OCI-LY1 (cell line): ENCODE measurements around the gene SELENOI.
"Not testable (repeated sequence)": the region's sequence is repeated elsewhere in the genome, so short reads cannot be mapped to it uniquely, and the experiment has no call there.

Experiments used
- H2AFZ ChIP-seq: fragments of 200-600 bp; sonication (generic), shearing (Covaris generic); 2 replicates; pipeline ENCODE4 v1.6.0; 2014; ENCODE audit warnings: antibody characterized with exemption, mild to moderate bottlenecking, low read length
- H3F3A ChIP-seq: fragments of 200-600 bp; sonication (generic), shearing (Covaris generic); 2 replicates; pipeline ENCODE4 v1.6.0; 2014; ENCODE audit warnings: mild to moderate bottlenecking, antibody characterized with exemption, low read length, moderate library complexity; ENCODE audit not compliant: insufficient read depth
- H3K27ac ChIP-seq: fragments of 200-600 bp; sonication (generic); 2 replicates; pipeline ENCODE4 v1.5.1; 2014; ENCODE audit warnings: low read length, mixed run types, mild to moderate bottlenecking, low read depth; ENCODE audit not compliant: poor library complexity, severe bottlenecking
- H3K27me3 ChIP-seq: fragments of 200-600 bp; sonication (generic); 2 replicates; pipeline ENCODE4 v1.6.0; 2014; ENCODE audit warnings: antibody characterized with exemption, mild to moderate bottlenecking, low read length, moderate library complexity; ENCODE audit not compliant: insufficient read depth
- H3K36me3 ChIP-seq: fragments of 200-600 bp; sonication (generic); 2 replicates; pipeline ENCODE4 v1.6.1; 2014; ENCODE audit warnings: mild to moderate bottlenecking, antibody characterized with exemption, low read length, moderate library complexity, mixed read lengths; ENCODE audit not compliant: insufficient read depth
- H3K4me1 ChIP-seq: fragments of 200-600 bp; sonication (generic); 2 replicates; pipeline ENCODE4 v1.5.1; 2014; ENCODE audit warnings: mild to moderate bottlenecking, low read length, moderate library complexity; ENCODE audit not compliant: insufficient read depth, severe bottlenecking
- H3K4me2 ChIP-seq: fragments of 200-600 bp; sonication (generic), shearing (Covaris generic); 2 replicates; pipeline ENCODE4 v1.6.1; 2014; ENCODE audit warnings: low read length
- H3K4me3 ChIP-seq: fragments of 200-600 bp; sonication (generic); 2 replicates; pipeline ENCODE4 v1.5.1; 2014; ENCODE audit warnings: low read length, low read depth, mild to moderate bottlenecking, mixed read lengths; ENCODE audit not compliant: poor library complexity, severe bottlenecking
- H3K79me2 ChIP-seq: fragments of 200-600 bp; shearing (Covaris generic); 2 replicates; pipeline ENCODE4 v1.6.1; 2016; ENCODE audit warnings: mixed run types, low read length, mixed read lengths; ENCODE audit not compliant: insufficient read depth
- H3K9ac ChIP-seq: fragments of 200-600 bp; sonication (generic), shearing (Covaris generic); 2 replicates; pipeline ENCODE4 v1.6.1; 2014; ENCODE audit warnings: mild to moderate bottlenecking, low read length, mixed read lengths
- H3K9me2 ChIP-seq: fragments of 200-600 bp; sonication (generic), shearing (Covaris generic); 2 replicates; pipeline ENCODE4 v1.6.1; 2014; ENCODE audit warnings: low read depth, mild to moderate bottlenecking, low read length, mixed read lengths
- H3K9me3 ChIP-seq: fragments of 200-600 bp; shearing (Covaris generic); 2 replicates; pipeline ENCODE4 v1.6.1; 2014; ENCODE audit warnings: low read length, mixed read lengths
- H4K20me1 ChIP-seq: fragments of 200-600 bp; sonication (generic), shearing (Covaris generic); 2 replicates; pipeline ENCODE4 v1.6.0; 2016; ENCODE audit warnings: mild to moderate bottlenecking, low read length; ENCODE audit not compliant: insufficient read depth
- EZH2 ChIP-seq: fragments of 200-600 bp; sonication (generic), shearing (Covaris generic); IDR thresholded peaks from 2 replicates; pipeline ENCODE4 v1.8.0; 2017; ENCODE audit warnings: borderline replicate concordance, mixed run types, mild to moderate bottlenecking, antibody characterized with exemption, low read length, moderate library complexity, mixed read lengths
- TF ChIP-seq, protein P1 (sequence below): fragments of 200-600 bp; sonication (generic), shearing (Covaris generic); IDR thresholded peaks from 2 replicates; pipeline ENCODE4 v1.5.1; 2017; ENCODE audit warnings: mild to moderate bottlenecking, antibody characterized with exemption, low read length, moderate library complexity, mixed read lengths

Gene SELENOI

DNA sequence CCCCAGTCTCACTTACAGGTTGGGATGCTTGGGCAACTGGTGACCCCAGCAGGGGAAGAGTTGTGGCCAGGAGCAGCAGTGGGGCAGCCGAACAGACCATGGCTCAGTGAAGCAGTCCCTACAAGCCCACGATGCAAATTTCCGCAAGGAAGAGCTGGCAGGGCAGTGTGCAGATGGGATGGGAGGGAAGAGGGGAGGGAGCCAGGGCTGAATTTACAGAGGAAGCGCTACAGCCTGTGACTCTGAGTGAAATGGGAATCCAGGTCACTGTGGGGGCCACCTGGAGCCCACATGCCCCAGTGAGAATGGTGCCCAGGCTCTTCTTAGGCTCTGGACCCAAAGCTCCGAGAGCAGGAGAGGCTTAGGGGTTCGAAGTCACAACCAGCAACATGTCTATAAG is 27.0 kb upstream of the SELENOI start:
- no peaks in the 10 kb centered on the region for H3K79me2 ChIP-seq
- H3K36me3 ChIP-seq: no peaks in the 10 kb centered on the region
- H3K9me2 ChIP-seq: no peaks in the 10 kb centered on the region
- no peaks in the 10 kb centered on the region for H4K20me1 ChIP-seq
- H2AFZ ChIP-seq: no peak overlapping the region
- no peak for TF ChIP-seq EZH2
- TF ChIP-seq, protein P1, sequence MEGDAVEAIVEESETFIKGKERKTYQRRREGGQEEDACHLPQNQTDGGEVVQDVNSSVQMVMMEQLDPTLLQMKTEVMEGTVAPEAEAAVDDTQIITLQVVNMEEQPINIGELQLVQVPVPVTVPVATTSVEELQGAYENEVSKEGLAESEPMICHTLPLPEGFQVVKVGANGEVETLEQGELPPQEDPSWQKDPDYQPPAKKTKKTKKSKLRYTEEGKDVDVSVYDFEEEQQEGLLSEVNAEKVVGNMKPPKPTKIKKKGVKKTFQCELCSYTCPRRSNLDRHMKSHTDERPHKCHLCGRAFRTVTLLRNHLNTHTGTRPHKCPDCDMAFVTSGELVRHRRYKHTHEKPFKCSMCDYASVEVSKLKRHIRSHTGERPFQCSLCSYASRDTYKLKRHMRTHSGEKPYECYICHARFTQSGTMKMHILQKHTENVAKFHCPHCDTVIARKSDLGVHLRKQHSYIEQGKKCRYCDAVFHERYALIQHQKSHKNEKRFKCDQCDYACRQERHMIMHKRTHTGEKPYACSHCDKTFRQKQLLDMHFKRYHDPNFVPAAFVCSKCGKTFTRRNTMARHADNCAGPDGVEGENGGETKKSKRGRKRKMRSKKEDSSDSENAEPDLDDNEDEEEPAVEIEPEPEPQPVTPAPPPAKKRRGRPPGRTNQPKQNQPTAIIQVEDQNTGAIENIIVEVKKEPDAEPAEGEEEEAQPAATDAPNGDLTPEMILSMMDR: no peak
- H3K27ac ChIP-seq: no peak overlapping the region
- no peaks in the 10 kb centered on the region for H3F3A ChIP-seq
- no peak overlapping the region for H3K4me2 ChIP-seq
- H3K27me3 ChIP-seq: peaks cover 10% of the 10 kb centered on the region; the same call in 1 of the 2 replicates
- H3K9me3 ChIP-seq: no peaks in the 10 kb centered on the region
- no peaks in the 10 kb centered on the region for H3K4me1 ChIP-seq
- H3K4me3 ChIP-seq: no peak overlapping the region
- no peak overlapping the region for H3K9ac ChIP-seq

DNA sequence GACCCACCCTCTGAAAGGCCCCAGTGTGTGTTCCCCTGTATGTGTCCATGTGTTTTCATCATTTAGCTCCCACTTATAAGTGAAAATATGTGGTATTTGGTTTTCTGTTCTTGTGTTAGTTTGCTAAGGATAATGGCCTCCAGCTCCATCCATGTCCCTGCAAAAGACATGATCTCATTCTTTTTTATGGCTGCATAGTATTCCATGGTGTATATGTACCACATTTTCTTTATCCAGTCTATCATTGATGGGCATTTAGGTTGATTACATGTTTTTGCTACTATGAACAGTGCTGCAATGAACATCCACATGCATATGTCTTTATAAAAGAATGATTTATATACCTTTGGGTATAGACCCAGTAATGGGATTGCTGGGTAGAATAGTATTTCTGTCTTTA is 21.5 kb upstream of the SELENOI start:
- not testable (repeated sequence) for H3F3A ChIP-seq, H3K27ac ChIP-seq, H3K79me2 ChIP-seq, H3K4me3 ChIP-seq, H3K9ac ChIP-seq, H3K4me1 ChIP-seq, H4K20me1 ChIP-seq, H2AFZ ChIP-seq, H3K36me3 ChIP-seq, H3K27me3 ChIP-seq, H3K9me3 ChIP-seq, H3K9me2 ChIP-seq, H3K4me2 ChIP-seq

DNA sequence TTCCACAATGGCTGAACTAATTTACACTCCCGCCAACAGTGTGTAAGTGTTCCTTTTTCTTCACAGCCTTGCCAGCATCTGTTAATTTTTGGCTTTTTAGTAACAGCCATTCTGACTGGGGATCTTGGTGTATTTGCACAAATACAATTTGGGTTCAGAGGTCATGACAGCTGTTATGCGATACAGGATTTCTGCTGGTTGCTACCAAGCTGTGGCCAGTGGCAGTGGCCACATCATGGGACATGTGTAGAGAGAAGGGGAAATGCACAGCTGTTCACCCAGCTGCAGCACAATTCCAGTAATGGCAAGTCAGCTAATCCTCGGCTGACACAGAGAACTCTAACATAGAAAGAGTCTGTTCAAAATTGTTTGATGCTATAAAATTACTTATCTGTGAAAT is 21.0 kb upstream of the SELENOI start:
- Histone ChIP-seq H3K36me3 (no peaks in the 10 kb centered on the region), H3K9ac (no peak overlapping the region), H3K9me2 (no peaks in the 10 kb centered on the region), H3F3A (no peaks in the 10 kb centered on the region), H3K27ac (no peak overlapping the region), H4K20me1 (no peaks in the 10 kb centered on the region), H3K4me2 (no peak overlapping the region), H3K4me1 (no peaks in the 10 kb centered on the region), H3K9me3 (no peaks in the 10 kb centered on the region), H2AFZ (no peak overlapping the region), H3K27me3 (no peaks in the 10 kb centered on the region), H3K79me2 (no peaks in the 10 kb centered on the region), H3K4me3 (no peak overlapping the region)
- TF ChIP-seq, protein P1: no peak
- TF ChIP-seq EZH2: no peak

DNA sequence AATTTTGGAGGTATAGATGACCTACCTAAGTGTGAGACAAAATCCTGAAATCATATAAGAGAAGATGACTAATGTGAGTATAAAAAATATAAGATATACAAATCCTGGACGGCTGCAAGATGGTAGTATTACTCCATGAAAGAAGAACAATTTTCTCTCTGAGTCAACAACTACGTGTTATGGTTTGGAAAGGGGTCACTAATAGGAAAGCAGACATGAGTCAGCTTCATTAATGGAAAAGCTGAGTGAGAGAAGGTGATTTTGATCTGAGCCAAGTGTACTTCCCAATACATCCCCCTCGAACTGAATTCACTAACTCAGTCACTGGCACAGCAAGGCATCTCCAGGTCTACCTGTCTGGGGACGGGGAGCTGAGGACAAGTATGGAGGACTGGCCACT is 20.1 kb upstream of the SELENOI start:
- H3K79me2 ChIP-seq: no peaks in the 10 kb centered on the region
- H3K4me2 ChIP-seq: no peak overlapping the region
- H3K9me3 ChIP-seq: no peaks in the 10 kb centered on the region
- no peak overlapping the region for H3K9ac ChIP-seq
- no peaks in the 10 kb centered on the region for H3K27me3 ChIP-seq
- H3K27ac ChIP-seq: no peak overlapping the region
- TF ChIP-seq EZH2: no peak
- TF ChIP-seq, protein P1: no peak
- no peaks in the 10 kb centered on the region for H3K9me2 ChIP-seq
- H3K36me3 ChIP-seq: no peaks in the 10 kb centered on the region
- H4K20me1 ChIP-seq: no peaks in the 10 kb centered on the region
- no peaks in the 10 kb centered on the region for H3K4me1 ChIP-seq
- H2AFZ ChIP-seq: no peak overlapping the region
- no peaks in the 10 kb centered on the region for H3F3A ChIP-seq
- no peak overlapping the region for H3K4me3 ChIP-seq
